ENCODE results near the gene BRCA1. TPM values are rescaled to one million over a fixed set of nuclear protein-coding genes. Genes with fewer than 3 reads are reported as not detected.
A peak's percentile ranks its signal among the peaks of the same experiment; 100 is the strongest.

BRCA1 gene
- total RNA-seq, 1 experiment from 2014 or later, result 50.8 TPM

GRCh38 chr17:43011728-43012472 is 113.3 kb downstream of the BRCA1 start:
- no peak for DNase-seq
- TF ChIP-seq CTCF (IDR thresholded peaks at IDR 0.05; ENCODE audit: insufficient read depth in 1 of 2, low read depth in 1 of 2, low read length in 1 of 2, severe bottlenecking in 1 of 2, unreplicated experiment in 1 of 2), result no peak
- Histone ChIP-seq H3K9me3 (no peaks in the 10 kb centered on the region), H3K4me1 (peaks cover 20% of the 10 kb centered on the region), H3K4me3 (ENCODE audit: low read depth, low read length) (no peak overlapping the region), H3K36me3 (ENCODE audit: control insufficient read depth, insufficient read depth, low read length) (no peaks in the 10 kb centered on the region), H3K27me3 (replicated peaks; ENCODE audit: control insufficient read depth, insufficient read depth, low read length) (no peaks in the 10 kb centered on the region)
- H3K27me3 Mint-ChIP-seq (ENCODE audit: insufficient read depth, unreplicated experiment), result no peaks in the 10 kb centered on the region
- peak overlapping the region; percentile 37 for H3K27ac Mint-ChIP-seq (ENCODE audit: unreplicated experiment)
- intact Hi-C loops (cut with micrococcal nuclease; ENCODE audit: unreplicated experiment), result no loop called here
- no peak overlapping the region for H3K4me3 Mint-ChIP-seq (ENCODE audit: unreplicated experiment)
- H3K36me3 Mint-ChIP-seq (ENCODE audit: insufficient read depth, unreplicated experiment), result peaks cover 22% of the 10 kb centered on the region
- ChIA-PET CTCF (no interaction called here), POLR2A (interaction anchor here (4.1 kb wide), 1 partner anchor 14 kb away, joined by 37 read pairs; the partner anchor contains the start of gene RPL27)
- H3K4me1 Mint-ChIP-seq (ENCODE audit: low read depth, unreplicated experiment), result peaks cover 17% of the 10 kb centered on the region
- no peaks in the 10 kb centered on the region for H3K9me3 Mint-ChIP-seq (ENCODE audit: unreplicated experiment)
- BruUV-seq (replicated peaks), result no TSS peak

- Histone ChIP-seq H3K9me3 (no peaks in the 10 kb centered on the region), H3K36me3 (ENCODE audit: control insufficient read depth, insufficient read depth, low read length) (no peaks in the 10 kb centered on the region; the same call in 1 of the 2 replicates), H3K27me3 (replicated peaks; ENCODE audit: control insufficient read depth, insufficient read depth, low read length) (no peaks in the 10 kb centered on the region), H3K4me3 (ENCODE audit: low read depth, low read length) (no peak overlapping the region), H3K4me1 (peaks cover 20% of the 10 kb centered on the region)
- intact Hi-C loops (cut with micrococcal nuclease; ENCODE audit: unreplicated experiment), result no loop called here
- CTCF ChIA-PET, result interaction anchor here (0.6 to 1.9 kb wide), 3 partner anchors 13 to 163 kb away, joined by 3 to 8 read pairs (median 5); partner anchors contain the start of gene RPL27
- TF ChIP-seq CTCF (IDR thresholded peaks at IDR 0.05; ENCODE audit: insufficient read depth in 1 of 2, low read depth in 1 of 2, low read length in 1 of 2, severe bottlenecking in 1 of 2, unreplicated experiment in 1 of 2), result no peak
- POLR2A ChIA-PET, result interaction anchor here (0.9 to 4.1 kb wide), 2 partner anchors 12 to 357 kb away, joined by 3 to 37 read pairs; partner anchors contain the start of gene RPL27
- Mint-ChIP-seq H3K4me1 (ENCODE audit: low read depth, unreplicated experiment) (peaks cover 17% of the 10 kb centered on the region), H3K27me3 (ENCODE audit: insufficient read depth, unreplicated experiment) (no peaks in the 10 kb centered on the region), H3K27ac (ENCODE audit: unreplicated experiment) (peak overlapping the region; percentile 78), H3K9me3 (ENCODE audit: unreplicated experiment) (no peaks in the 10 kb centered on the region), H3K36me3 (ENCODE audit: insufficient read depth, unreplicated experiment) (peaks cover 29% of the 10 kb centered on the region), H3K4me3 (ENCODE audit: unreplicated experiment) (peak overlapping the region; percentile 14)
- DNase-seq, result peak; percentile 50 to 71
- BruUV-seq (replicated peaks), result no TSS peak
Measured at GRCh38 chr17:43010667-43011308, 114.4 kb downstream of the BRCA1 start.

All from Caco-2 (cell line).